T-helper 1 cell (primary cell): Measurements from ENCODE around the gene SOX14.

ENCODE experiments used
- DNase-seq, 5 donors: peaks; one replicate each; pipeline ENCODE4 v3.0.0-alpha.2; 2012 to 2020
- total RNA-seq, 4 donors: gene quantifications; one replicate each; lab custom pipeline; 2026; lab: John Stamatoyannopoulos, UW

Gene SOX14
- 0 reads per million in 4 donors for total RNA-seq

- DNase-seq = no peak
Observed at GRCh38 chr3:137764001-137764433, at the start of gene SOX14. Gene SOX14 (plus strand): TSS chr3:137764315. CDS start chr3:137764785, 470 bp downstream.

DNA sequence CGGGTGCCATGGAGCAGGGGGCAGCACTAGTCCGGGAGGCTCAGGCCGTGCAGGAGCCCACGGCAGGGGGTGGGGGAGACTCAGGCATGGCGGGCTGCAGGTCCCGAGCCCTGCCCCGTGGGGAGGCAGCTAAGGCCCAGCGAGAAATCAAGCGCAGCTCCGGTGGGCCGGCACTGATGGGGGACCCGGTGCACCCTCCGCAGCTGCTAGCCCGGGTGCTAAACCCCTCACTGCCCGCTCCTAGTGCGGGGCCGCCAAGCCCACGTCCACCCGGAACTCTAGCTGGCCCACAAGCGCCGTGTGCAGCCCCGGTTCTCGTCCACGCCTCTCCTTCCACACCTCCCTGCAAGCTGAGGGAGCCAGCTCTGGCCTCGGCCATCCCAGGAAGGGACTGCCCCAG is 49.6 kb upstream of the SOX14 start:
- no peak for DNase-seq

GRCh38 chr3:137724240-137724639 is 39.9 kb upstream of the SOX14 start:
- DNase-seq = no peak

DNA sequence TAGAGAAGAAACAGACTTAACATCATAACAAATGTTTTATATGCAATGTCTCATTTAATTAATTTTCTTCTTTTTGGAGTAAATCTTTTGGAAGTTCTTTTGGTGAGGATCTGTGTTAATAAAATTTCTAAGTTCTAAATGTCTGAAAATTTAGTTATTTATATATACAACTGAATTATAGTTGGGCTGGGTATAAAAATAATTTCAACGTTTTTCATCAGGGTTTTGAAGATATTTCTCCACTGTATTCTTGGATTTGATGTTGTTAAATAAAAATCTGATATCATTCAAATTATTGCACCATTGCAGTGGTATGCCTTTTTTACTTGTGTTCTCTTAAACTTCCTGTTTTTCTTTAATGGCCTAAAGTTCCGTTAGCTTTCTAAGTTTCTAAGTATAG is 26.9 kb upstream of the SOX14 start:
- DNase-seq = no peak

GRCh38 chr3:137738710-137739109 is 25.4 kb upstream of the SOX14 start:
- DNase-seq = no peak

GRCh38 chr3:137743608-137744007 is 20.5 kb upstream of the SOX14 start:
- DNase-seq = no peak

DNA sequence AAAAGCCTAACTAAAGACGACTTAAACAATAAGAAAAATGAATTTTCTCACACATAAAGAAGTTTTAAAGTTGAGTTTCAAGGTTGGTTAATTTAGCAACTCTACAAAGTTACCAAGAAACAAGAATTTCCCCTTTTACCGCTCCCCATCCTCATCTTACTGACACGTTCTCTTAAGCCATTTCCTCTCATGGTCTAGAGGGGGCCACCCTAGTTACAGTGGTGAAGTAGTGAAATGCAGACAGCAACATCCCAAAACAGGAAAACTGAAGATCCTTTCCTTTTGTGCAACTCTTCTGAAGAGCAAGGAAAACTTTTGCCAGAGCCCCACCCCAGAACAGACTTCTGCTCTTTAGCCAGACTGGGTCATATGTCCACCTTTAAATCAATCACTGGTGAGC is 17.3 kb upstream of the SOX14 start:
- no peak for DNase-seq

GRCh38 chr3:137759505-137759904 is 4.6 kb upstream of the SOX14 start:
- DNase-seq = no peak

GRCh38 chr3:137760341-137761098 is 3.6 kb upstream of the SOX14 start:
- no peak for DNase-seq

GRCh38 chr3:137761099-137761562 is 3.0 kb upstream of the SOX14 start:
- DNase-seq = no peak

DNA sequence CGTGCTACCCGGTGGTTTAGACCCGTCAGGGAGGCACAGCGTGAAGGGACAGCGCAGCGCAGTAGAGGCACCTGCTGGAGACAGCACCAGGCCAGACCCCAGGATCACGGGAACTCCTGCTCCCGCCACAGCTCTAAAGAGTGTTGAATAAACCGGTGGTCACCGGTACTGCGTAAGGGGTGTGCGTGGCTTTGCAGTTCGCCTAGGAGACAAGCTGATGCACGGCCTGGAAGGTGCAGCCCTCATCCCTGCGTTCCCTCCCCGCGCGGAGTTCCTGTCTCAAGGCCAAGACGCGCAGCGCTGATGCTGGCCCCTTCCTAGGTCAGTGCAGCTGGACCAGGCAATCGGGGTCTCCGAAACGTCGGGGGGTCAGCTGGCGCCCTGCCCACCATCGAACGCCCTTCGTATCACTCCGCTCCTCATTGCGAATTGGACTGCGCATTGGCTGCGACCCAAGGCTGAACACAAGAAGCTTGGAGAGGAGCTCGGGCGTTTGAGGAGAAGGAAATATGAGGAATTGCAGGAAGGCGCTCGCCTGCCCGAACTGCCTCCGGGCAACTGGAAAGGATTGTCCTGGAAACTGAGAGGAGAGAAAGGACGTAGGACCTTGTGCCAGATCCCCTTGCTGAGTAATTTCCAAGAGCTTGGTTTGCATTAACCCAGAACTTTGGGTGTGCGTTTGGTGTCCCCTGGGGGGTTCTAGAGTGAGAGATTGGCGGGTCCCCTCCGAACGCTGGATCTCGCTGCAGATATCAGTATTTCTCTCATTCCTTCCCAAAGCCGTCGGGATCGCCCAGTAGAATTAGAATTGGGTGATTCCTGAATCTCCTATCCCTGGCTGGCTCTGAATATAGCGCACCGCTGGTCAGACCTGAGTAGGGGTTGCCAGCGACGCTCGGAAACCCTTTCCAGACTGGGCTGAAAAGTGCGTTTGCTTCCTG is 2.3 kb upstream of the SOX14 start:
- no peak for DNase-seq

DNA sequence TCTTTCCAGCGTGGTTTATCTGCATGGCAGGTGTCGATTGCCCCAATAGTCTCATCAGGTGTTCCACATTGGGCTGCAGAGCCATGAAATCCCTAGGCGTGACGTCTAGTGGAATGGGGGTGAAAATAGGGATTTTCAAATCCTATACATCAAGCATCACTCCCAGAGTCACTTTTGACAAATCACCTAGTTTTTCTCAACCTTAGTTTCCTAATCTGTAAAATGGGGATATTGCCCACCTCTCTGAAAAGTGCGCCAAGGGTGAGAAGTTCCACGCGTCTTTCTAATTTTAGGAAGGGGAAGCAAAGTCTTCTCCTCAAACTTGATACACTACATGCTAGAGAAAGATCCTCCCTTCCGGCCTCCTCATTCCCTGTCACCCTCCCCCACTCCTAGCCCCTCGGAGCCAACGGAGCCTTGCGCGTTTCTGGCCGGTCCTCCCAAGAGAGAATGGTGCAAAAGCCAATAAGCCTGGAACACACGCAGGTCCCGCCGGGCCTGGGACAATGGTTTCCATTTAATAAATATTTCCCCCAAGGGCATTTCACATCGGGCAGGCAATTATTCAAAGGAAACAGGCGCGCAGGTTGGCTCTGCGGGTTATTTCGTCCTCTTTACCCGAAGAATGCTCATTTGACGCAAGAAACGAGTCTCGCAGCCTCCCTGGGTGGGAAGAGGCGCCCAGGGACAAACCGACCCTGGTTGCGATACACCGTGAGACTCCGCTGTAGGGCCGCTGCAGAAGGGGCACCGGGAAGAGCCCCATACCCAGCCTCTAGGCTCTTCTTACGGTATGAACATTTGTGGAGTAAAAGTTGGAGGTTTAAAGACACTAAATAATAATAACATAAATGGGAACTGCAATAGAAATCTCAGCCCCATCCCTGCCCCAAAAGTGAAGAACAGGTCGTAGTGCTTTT is 1.2 kb upstream of the SOX14 start:
- no peak for DNase-seq

- DNase-seq = no peak
Observed at GRCh38 chr3:137763594-137763938, 549 bp upstream of the SOX14 start.

GRCh38 chr3:137764563-137765309 is 621 bp downstream of the SOX14 start:
- no peak for DNase-seq

DNA sequence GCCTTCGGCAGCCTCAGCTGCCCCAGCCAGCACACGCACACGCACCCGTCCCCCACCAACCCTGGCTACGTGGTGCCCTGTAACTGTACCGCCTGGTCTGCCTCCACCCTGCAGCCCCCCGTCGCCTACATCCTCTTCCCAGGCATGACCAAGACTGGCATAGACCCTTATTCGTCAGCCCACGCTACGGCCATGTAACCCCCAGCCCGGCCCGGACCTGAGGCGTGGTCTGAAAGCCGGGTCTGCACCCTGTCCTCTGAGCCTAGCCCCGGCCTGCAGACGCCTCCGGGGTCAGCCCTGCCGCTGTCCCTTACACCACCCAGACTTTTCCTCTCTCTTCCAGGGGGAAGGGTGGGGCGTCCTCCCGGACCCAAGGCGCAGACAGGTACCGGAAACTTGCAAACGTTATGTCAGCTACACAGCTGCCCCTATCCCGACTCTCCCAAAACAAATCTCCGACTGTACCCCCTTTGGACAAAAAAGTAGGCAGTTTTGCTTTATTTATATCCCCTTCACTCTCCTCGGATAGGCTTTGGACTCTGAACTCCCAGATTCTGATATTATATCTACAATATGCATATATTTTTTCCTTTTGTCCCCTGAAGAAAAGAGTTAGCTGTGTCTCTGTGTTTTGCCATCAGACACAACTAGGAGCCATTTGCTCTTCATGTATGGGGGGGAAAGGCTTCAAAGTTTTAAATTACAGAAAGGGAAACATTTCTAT is 1.4 kb downstream of the SOX14 start:
- no peak for DNase-seq

DNA sequence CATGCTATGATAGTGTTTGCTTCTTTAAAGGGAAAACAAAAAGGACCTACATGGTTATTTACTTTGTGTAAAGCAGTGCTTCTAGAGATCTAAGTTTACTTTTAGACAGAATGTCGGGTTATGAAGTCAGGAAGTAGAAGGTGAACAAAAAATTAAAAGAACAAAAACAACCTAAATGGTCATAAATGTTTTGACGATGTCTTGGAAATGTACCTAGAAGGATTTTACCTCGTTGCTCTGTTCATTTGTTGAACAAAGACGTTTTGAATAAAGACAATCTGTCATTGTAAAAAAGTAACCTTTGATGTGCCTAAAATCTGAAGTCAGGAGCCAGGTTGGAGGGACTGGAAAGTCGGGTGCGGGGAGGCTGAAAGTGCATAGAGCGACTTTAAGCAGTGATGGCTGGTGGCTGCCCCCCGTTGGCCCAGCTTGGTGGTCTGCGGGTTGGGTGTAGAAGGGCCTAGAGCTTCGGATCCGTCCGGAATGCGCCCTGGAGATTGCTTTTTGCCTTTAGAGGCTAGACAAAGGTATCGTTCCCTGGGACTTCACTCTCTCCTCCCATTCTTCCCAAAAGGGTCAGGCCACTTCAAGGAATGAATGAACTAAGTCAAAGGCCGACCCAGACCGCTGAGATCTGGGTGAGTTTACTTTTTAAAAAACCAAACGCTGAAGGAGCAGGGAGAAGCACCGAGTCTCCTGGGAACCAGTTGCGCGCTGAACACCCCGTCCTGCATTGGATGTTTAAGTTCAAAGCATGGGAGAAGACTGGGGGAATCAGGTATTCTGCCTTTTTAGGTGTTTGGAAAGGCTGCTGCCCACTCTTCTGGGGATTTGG is 2.1 kb downstream of the SOX14 start:
- DNase-seq = no peak

- no peak for DNase-seq
Observed at GRCh38 chr3:137766876-137767537, 2.9 kb downstream of the SOX14 start.

GRCh38 chr3:137767538-137768360 is 3.6 kb downstream of the SOX14 start:
- no peak for DNase-seq
